Endothelial cell of umbilical vein (primary cell): ENCODE results near the gene PARS2. TPM values are rescaled to one million over a fixed set of nuclear protein-coding genes. Genes with fewer than 3 reads are reported as not detected.

Source experiments
- BruUV-seq: library from RNA; stranded (reverse); fragments of 400-500 nt; replicated peaks from 2 replicates; lab custom pipeline; 2021; lab: Mats Ljungman, UMichigan
- CTCF ChIA-PET: fragments of 300-600, 350-600 bp; sonication (Branson Sonifier 250); formaldehyde crosslinking; loops from one replicate; lab custom pipeline; 2021; ENCODE audit warnings: antibody characterized with exemption, inconsistent platforms; lab: Charles Lee
- POLR2A ChIA-PET: fragments of 300-600, 350-600 bp; sonication (Branson Sonifier 250); formaldehyde crosslinking; loops from one replicate; lab custom pipeline; 2021; ENCODE audit warnings: antibody characterized with exemption, inconsistent platforms; lab: Charles Lee
- DNase-seq: peaks from one replicate; pipeline ENCODE4 v3.0.0-alpha.2; 2011; ENCODE audit warnings: low read depth, low spot score
- FAIRE-seq: peaks from 2 replicates; lab custom pipeline; 2011; peaks lifted over from hg19 to GRCh38; lab: Jason Lieb, UNC
- H2AFZ ChIP-seq: 2 replicates; pipeline ENCODE4 v1.6.0; 2012; ENCODE audit warnings: low read depth, low read length, control low read depth, inconsistent platforms
- H3K27ac ChIP-seq: 2 replicates; pipeline ENCODE4 v1.5.1; 2011; ENCODE audit warnings: low read depth, mild to moderate bottlenecking, control low read depth, low read length, moderate library complexity; ENCODE audit not compliant: insufficient read depth
- H3K27me3 ChIP-seq, 2 experiments: 2 replicates each; pipeline versions ENCODE4 v1.6.0 to v1.6.1; 2011; ENCODE audit warnings: low read length in 2 of 2, mixed read lengths in 1 of 2; ENCODE audit not compliant: control insufficient read depth in 2 of 2, insufficient read depth in 2 of 2
- H3K36me3 ChIP-seq, 2 experiments: 2 replicates in 1 of 2; 3 replicates in 1 of 2; pipeline ENCODE4 v1.5.1; 2011; ENCODE audit warnings: low read length in 2 of 2, mild to moderate bottlenecking in 1 of 2, moderate library complexity in 1 of 2; ENCODE audit not compliant: control insufficient read depth in 2 of 2, insufficient read depth in 2 of 2; ENCODE audit errors: extremely low read depth in 1 of 2
- H3K4me1 ChIP-seq: 3 replicates; pipeline ENCODE4 v1.5.1; 2011; ENCODE audit warnings: mild to moderate bottlenecking, low read length; ENCODE audit not compliant: control insufficient read depth, insufficient read depth; ENCODE audit errors: extremely low read depth
- H3K4me2 ChIP-seq: 2 replicates; pipeline ENCODE4 v1.6.1; 2011; ENCODE audit warnings: low read length, control low read depth, mixed read lengths; ENCODE audit not compliant: insufficient read depth
- H3K4me3 ChIP-seq, 3 experiments: fragments of 200-600 bp in 1 of 3; sonication (generic), shearing (Covaris generic) in 1 of 3; replicated peaks in 1 of 3; 2 replicates each; pipeline ENCODE4 v1.5.1; 2011 to 2016; ENCODE audit warnings: control low read depth in 3 of 3, low read length in 3 of 3, mild to moderate bottlenecking in 2 of 3, inconsistent platforms in 1 of 3, low read depth in 1 of 3, moderate library complexity in 1 of 3; ENCODE audit not compliant: insufficient read depth in 1 of 3
- H3K79me2 ChIP-seq: 2 replicates; pipeline ENCODE4 v1.6.0; 2012; ENCODE audit warnings: low read length, inconsistent platforms; ENCODE audit not compliant: control insufficient read depth, insufficient read depth
- H3K9ac ChIP-seq: replicated peaks from 2 replicates; pipeline ENCODE3; 2011; ENCODE audit warnings: low read length, control low read depth; ENCODE audit not compliant: insufficient read depth; ENCODE audit errors: extremely low read depth
- H3K9me1 ChIP-seq: replicated peaks from 3 replicates; pipeline ENCODE4 v1.6.0; 2011; ENCODE audit warnings: mild to moderate bottlenecking, low read length; ENCODE audit not compliant: control insufficient read depth, insufficient read depth; ENCODE audit errors: extremely low read depth
- H3K9me3 ChIP-seq: replicated peaks from 2 replicates; pipeline ENCODE4 v1.5.1; 2012; ENCODE audit warnings: low read length, inconsistent platforms; ENCODE audit not compliant: control insufficient read depth, insufficient read depth
- H4K20me1 ChIP-seq: replicated peaks from 2 replicates; pipeline ENCODE3; 2011; ENCODE audit warnings: mild to moderate bottlenecking, low read length; ENCODE audit not compliant: control insufficient read depth, insufficient read depth; ENCODE audit errors: extremely low read depth
- EZH2 ChIP-seq: IDR thresholded peaks from 2 replicates; pipeline ENCODE4 v1.6.1; 2012; ENCODE audit warnings: borderline replicate concordance, low read depth, mild to moderate bottlenecking, moderate library complexity, low read length, inconsistent platforms; ENCODE audit not compliant: severe bottlenecking
- FOS ChIP-seq: IDR thresholded peaks from 2 replicates; pipeline ENCODE4 v1.6.1; 2011; ENCODE audit warnings: mild to moderate bottlenecking, low read length, moderate library complexity, borderline replicate concordance; ENCODE audit not compliant: insufficient read depth
- GATA2 ChIP-seq: IDR thresholded peaks from 2 replicates; pipeline ENCODE4 v1.7.0; 2011; ENCODE audit warnings: low read depth, mild to moderate bottlenecking, moderate library complexity, mixed read lengths, low read length; ENCODE audit not compliant: insufficient read length, insufficient read depth
- JUN ChIP-seq: IDR thresholded peaks from 2 replicates; pipeline ENCODE4 v1.6.1; 2011; ENCODE audit warnings: borderline replicate concordance, low read depth; ENCODE audit not compliant: insufficient read length, insufficient read depth
- MYC ChIP-seq: IDR thresholded peaks from one replicate; pipeline ENCODE4 v1.6.1; 2011; ENCODE audit warnings: mild to moderate bottlenecking, low read depth, low read length
- POLR2A ChIP-seq: IDR thresholded peaks from 2 replicates; pipeline ENCODE4 v1.6.1; 2012; ENCODE audit warnings: low read depth, mild to moderate bottlenecking, control low read depth, low read length
- dilution Hi-C: fragments of 300-500 bp; cut with MboI; formaldehyde crosslinking; loops from one replicate; pipeline ENCODE4 v1.15.0; 2019; ENCODE audit warnings: low sequenced_read_pairs; ENCODE audit not compliant: extremely low pct_ligation_motif_present
- intact Hi-C: fragments of 100-400 bp; cut with micrococcal nuclease; formaldehyde crosslinking; loops from one replicate; pipeline ENCODE4 v1.10.0; 2022
- polyA plus RNA-seq, 4 experiments: library from polyadenylated mRNA; depleted of rRNA in 3 of 4; stranded (reverse) in 3 of 4; unstranded in 1 of 4; fragments of >200 nt; gene quantifications; 2 replicates each; pipeline versions ENCODE4 v1.2.1 to v1.2.3, GENCODE V29; 2011 to 2012; ENCODE audit warnings: missing spikeins in 1 of 4
- total RNA-seq: library from RNA; stranded (reverse); gene quantifications from 2 replicates; pipeline ENCODE4 v1.2.3, GENCODE V29; 2021
- TF ChIP-seq, protein P1 (sequence below), 2 donors: IDR thresholded peaks; 1 replicate in 1 of 2; 2 replicates in 1 of 2; pipeline ENCODE4 v1.5.1; 2011; ENCODE audit warnings: low read length in 2 of 2, mild to moderate bottlenecking in 2 of 2, moderate library complexity in 2 of 2, control low read depth in 1 of 2, inconsistent platforms in 1 of 2, low read depth in 1 of 2; ENCODE audit not compliant: insufficient read depth in 1 of 2; ENCODE audit errors: extremely low read depth in 1 of 2
- TF ChIP-seq, protein P2 (sequence below): IDR thresholded peaks from 2 replicates; pipeline ENCODE4 v1.6.1; 2011; ENCODE audit not compliant: insufficient read depth, insufficient read length

Gene PARS2
- total and polyA plus RNA-seq, 2 donors (not counting 3 experiments of a cell fraction or from before 2014, with no cell fraction given), result 2.0 to 3.8 TPM

DNA sequence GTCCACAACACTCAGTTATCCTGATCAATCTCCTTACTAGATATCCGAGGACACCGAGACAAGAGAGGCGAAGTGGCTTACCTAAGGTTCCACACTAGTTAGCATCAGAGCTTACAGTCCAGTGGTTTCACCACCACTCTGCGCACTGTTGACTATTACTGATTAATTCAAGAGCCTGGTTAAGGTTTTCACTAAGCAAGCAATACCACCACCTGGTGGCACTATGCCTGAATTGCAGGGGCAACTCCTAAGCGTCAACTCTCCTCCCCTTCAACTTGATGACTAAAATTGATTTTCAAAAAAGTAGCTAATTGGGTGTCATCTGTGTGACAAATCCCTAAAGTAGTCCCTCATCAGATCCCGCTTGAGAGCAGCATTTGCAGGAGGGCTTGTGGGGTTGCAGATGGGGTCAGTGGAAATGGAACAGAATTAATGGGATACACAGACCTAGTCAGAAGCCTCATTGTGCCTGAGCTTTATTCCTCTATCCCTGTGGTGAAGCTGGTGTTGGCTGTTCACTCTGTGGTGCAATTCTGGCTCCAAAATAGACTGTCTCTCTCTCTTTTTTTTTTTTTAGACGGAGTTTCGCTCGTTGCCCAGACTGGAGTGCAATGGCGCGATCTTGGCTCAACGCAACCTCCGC, 27.7 kb upstream of the PARS2 start:
- Histone ChIP-seq H2AFZ (no peak overlapping the region), H3K27ac (no peak overlapping the region), H3K9me1 (no peaks in the 10 kb centered on the region), H3K4me3 (no peak overlapping the region), H3K4me2 (no peak overlapping the region), H3K9ac (no peak overlapping the region), H3K4me1 (no peaks in the 10 kb centered on the region), H4K20me1 (no peaks in the 10 kb centered on the region), H3K27me3 (peaks cover 2% of the 10 kb centered on the region in 2 experiments), H3K9me3 (no peaks in the 10 kb centered on the region), H3K36me3 (no peaks in the 10 kb centered on the region), H3K79me2 (no peaks in the 10 kb centered on the region)
- TF ChIP-seq, protein P1, sequence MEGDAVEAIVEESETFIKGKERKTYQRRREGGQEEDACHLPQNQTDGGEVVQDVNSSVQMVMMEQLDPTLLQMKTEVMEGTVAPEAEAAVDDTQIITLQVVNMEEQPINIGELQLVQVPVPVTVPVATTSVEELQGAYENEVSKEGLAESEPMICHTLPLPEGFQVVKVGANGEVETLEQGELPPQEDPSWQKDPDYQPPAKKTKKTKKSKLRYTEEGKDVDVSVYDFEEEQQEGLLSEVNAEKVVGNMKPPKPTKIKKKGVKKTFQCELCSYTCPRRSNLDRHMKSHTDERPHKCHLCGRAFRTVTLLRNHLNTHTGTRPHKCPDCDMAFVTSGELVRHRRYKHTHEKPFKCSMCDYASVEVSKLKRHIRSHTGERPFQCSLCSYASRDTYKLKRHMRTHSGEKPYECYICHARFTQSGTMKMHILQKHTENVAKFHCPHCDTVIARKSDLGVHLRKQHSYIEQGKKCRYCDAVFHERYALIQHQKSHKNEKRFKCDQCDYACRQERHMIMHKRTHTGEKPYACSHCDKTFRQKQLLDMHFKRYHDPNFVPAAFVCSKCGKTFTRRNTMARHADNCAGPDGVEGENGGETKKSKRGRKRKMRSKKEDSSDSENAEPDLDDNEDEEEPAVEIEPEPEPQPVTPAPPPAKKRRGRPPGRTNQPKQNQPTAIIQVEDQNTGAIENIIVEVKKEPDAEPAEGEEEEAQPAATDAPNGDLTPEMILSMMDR (IDR thresholded peaks at IDR 0.05; ENCODE audit: extremely low read depth in 1 of 2, insufficient read depth in 1 of 2, low read depth in 1 of 2, low read length in 2 of 2), result peak; percentile 55 to 73
- TF ChIP-seq FOS (no peak), GATA2 (no peak)
- ChIA-PET POLR2A (no interaction called here), CTCF (interaction anchor here (0.7 to 2.0 kb wide), 10 partner anchors 9 to 931 kb away, joined by 3 to 10 read pairs (median 4); partner anchors contain the start of gene TTC22)
- intact Hi-C loops (loop anchor here (1.0 to 5.0 kb wide), 3 partner anchors 120 to 722 kb away; no protein-coding TSS in a partner anchor), dilution Hi-C loops (no loop called here)
- peak; percentile 67 for FAIRE-seq
- DNase-seq, result peak; percentile 20
- no TSS peak for BruUV-seq

DNA sequence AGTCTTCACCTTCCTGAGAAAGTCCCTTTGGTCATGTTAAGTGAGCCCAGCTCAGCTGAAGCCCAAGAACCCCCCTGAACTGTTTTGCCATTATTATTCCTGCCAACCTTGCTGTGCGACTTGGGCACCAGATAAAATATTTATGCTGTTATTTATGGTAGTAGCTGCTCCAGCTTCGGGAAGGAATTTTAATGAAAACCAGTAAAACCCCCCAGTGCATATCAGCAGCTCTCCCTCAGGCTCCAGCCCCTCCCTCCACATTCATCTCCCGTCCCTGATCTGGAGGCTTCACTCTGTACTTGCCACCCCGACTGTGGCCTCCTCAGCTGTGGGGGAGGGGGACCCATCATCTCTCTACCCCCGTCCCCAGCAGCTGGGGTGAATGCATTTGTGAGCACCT, 24.1 kb upstream of the PARS2 start:
- Histone ChIP-seq H3K9me3 (no peaks in the 10 kb centered on the region), H3K4me1 (no peaks in the 10 kb centered on the region), H3K9me1 (no peaks in the 10 kb centered on the region), H3K27ac (no peak overlapping the region), H3K4me3 (no peak overlapping the region), H3K36me3 (no peaks in the 10 kb centered on the region), H3K4me2 (no peak overlapping the region), H3K27me3 (peaks cover 2 to 5% of the 10 kb centered on the region in 2 experiments), H4K20me1 (no peaks in the 10 kb centered on the region), H3K79me2 (no peaks in the 10 kb centered on the region), H2AFZ (no peak overlapping the region), H3K9ac (no peak overlapping the region)
- no TSS peak for BruUV-seq
- DNase-seq, result no peak
- dilution Hi-C loops, result no loop called here
- intact Hi-C loops, result no loop called here
- FAIRE-seq, result no peak
- CTCF ChIA-PET, result no interaction called here
- no peak for TF ChIP-seq EZH2
- no peak for TF ChIP-seq FOS
- no peak for TF ChIP-seq JUN
- TF ChIP-seq POLR2A, result no peak
- TF ChIP-seq, protein P2, sequence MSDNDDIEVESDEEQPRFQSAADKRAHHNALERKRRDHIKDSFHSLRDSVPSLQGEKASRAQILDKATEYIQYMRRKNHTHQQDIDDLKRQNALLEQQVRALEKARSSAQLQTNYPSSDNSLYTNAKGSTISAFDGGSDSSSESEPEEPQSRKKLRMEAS, result no peak
- TF ChIP-seq, protein P1 (IDR thresholded peaks at IDR 0.05; ENCODE audit: extremely low read depth in 1 of 2, insufficient read depth in 1 of 2, low read depth in 1 of 2, low read length in 2 of 2), result no peak
- no peak for TF ChIP-seq MYC
- no peak for TF ChIP-seq GATA2
- POLR2A ChIA-PET, result no interaction called here
